Left forelimb (tissue), 1 donor: ENCODE measurements around the gene CTNS.

ENCODE experiments used
- DNase-seq: peaks from one replicate; pipeline ENCODE4 v3.0.0-alpha.2; 2018; ENCODE audit warnings: low spot score

CTNS gene

GRCh38 chr17:3636154-3636907 is at the start of gene CTNS, which contains the start of gene SHPK:
Gene CTNS (plus strand): TSS chr17:3636760. CDS start chr17:3640207, 3,447 bp downstream.
Gene SHPK (minus strand): TSS chr17:3636250. CDS start chr17:3636219, 31 bp downstream.
- DNase-seq = peak; percentile 96

GRCh38 chr17:3589784-3590183 is 46.8 kb upstream of the CTNS start:
- DNase-seq = no peak

DNA sequence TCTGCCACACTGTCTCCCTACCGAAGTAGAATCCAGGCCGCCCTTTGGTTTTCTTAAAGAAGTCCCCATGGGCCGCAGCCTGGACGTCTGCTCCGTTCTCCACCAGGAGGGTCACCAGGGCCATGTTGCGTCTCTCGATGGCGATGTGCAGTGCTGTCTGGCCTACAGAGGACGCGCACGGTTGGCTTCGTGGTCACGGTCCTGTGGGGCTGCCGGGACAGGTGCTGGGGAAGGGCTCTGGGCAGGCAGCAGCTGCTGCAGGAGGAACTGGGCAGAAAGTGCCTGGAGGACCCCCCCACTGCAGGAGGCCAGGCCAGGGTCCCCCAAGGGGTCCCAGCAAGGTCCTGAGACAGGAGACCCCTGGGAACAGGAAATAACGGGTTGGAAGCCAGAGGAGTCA is 46.3 kb upstream of the CTNS start:
- DNase-seq = no peak

DNA sequence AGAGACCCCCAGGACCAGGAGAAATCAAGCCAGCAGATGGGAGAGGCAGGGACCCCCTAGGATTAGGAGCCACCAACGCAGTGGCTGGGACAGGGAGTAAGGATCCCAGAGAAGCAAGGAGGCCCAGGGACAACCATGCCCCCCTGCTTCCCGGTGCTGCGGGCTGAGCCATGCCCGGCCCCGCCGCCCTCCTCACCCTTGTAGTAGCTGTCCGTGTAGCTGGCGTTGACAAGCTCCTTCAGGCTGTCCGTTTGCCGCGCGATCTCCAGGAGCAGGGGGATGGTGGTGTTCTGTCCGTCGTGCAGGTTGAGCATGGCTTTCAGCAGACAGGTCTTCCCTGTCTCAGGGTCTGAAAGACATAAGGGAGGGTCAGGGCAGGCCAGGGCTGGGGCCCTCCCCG is 45.8 kb upstream of the CTNS start:
- no peak for DNase-seq

DNA sequence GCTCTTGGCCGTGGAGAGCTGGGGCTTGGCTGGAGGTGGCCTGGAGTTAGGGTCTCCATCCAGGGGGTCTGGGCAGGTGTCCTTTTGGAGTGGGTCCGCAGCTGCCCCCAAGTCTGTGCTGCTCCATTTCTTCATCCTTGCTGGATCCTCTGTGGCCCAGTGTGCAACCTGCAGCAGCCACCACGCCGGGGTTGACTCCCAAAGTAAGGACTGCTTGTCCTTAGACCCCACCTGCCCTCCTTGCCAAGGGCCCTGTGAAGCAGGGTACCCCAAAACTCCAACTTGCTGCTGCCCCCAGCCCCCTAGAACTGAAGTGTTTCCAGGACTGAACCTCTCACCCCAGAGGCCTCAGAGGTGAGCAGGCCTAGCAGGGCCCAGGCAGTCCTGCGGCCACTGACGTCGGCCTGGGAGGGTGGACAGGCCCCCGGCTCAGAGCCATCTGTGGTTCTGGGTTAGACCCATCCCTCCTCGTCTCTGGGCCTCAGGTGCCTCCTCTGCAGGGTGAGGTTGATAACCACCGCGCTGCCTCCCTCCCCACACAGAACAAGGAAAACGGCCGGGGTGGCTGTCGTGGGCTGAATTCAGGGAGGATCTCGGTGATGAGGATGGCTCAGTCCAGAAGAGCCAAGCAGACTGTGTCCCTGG is 44.2 kb upstream of the CTNS start:
- no peak for DNase-seq

- DNase-seq = no peak
Observed at GRCh38 chr17:3593384-3593783, 43.2 kb upstream of the CTNS start.

DNA sequence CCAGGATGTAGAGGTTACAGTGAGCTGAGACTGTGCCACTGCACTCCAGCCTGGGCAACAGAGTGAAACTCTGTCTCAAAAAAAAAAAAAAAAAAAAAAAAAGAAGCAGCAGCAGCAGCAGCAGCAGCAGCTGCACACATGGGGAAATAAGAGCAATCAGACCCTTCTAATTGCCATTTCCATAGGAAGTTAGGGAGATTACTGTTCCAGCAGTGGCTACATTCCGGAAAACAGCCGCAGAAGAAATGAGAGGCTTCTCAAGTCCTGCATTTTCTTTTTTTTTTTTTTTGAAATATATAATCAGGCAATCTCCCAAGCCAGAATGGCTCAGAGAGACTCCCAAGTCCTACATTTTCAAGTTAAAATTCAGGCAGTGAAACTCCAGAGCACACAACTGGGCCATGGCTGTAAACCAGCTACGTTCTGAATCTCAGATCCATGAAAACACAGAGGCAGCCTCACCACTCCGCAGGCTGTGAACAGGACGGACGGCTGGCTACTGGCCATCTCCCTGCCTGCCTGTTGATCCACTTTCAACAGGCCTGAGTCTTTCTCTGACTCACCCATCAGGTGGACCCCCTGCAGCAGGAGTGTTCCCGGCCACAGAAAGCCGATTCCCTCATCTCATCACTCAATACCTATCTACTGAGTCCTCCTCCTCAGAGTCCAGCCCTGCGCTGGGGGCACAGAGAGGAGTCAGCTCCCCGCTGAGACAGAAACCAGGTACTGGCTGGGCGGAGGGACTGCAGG is 42.3 kb upstream of the CTNS start:
- DNase-seq = no peak

DNA sequence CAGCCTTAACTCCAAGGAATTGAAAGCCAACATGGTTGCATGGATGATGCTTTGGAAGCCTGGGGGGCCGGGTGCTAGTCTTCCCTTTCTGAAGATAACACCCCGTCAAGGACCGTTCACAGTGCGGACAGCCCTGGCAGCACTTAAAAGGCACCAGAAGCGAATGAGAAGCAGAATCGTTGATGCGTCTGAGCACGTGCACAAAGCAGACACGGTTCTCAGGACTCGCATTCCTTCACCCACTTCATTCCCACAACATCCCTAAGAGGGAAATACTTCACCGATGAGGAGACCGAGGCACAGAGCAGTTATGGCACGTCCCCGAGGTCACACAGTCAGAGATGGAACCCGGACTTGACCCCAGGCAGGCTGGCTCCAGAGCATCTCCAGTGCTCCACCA is 41.6 kb upstream of the CTNS start:
- no peak for DNase-seq

- no peak for DNase-seq
Observed at GRCh38 chr17:3596804-3597464, 39.6 kb upstream of the CTNS start.

- no peak for DNase-seq
Observed at GRCh38 chr17:3598078-3598477, 38.5 kb upstream of the CTNS start.

DNA sequence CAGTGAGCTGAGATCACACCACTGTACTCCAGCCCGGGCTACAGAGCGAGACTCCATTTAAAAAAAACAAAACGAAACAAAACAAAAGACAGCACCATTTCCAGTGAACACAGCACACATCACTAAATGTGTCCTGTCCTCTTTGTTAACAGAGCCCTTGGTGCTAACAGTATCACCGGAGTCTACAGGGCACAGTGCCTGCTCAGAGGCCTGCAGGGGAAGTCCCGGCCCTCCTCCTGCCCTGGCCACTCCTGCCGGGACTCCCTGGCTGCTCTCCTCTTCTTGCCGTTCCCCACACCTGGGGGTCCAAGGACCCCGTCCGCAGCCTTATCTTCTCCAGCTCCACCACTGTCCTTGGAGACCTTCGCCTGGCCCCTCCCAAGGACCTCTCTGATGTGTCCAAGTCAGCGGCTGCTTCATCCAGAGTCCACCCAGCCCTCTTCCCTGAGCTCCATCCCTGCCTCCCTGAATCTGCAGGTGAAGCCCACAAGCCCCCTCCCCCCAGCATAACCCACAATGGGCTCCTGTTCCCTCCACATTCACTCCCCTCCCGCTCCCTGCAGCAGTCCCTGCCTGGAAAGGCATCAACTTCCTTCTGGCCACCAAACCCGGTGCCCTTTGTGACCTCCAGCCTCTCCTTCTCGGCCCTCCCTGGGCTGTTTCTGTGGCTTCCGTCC is 35.9 kb upstream of the CTNS start:
- DNase-seq = no peak

DNA sequence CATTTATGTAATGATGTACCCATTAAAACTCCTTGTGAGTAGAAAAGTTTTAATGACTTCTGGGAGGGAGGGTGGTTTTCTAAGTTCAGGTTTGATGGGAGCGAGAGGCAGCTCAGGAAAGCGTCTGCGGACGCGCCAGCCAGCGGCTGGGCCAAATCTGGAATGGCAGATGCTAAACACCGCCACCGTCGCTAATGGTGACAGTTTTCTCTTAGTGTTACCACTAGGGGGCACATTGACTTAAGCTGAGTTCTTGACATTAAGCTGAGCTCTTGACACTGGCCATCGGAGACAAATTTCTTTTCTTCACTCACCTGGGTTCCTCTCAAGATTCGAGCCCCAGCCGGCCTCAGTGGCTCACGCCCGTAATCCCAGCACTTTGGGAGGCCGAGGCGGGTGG is 34.1 kb upstream of the CTNS start:
- no peak for DNase-seq

- no peak for DNase-seq
Observed at GRCh38 chr17:3603119-3603869, 33.3 kb upstream of the CTNS start.

- no peak for DNase-seq
Observed at GRCh38 chr17:3603870-3604259, 32.7 kb upstream of the CTNS start.

GRCh38 chr17:3609689-3610088 is 26.9 kb upstream of the CTNS start:
- DNase-seq = no peak

GRCh38 chr17:3610523-3610922 is 26.0 kb upstream of the CTNS start:
- DNase-seq = no peak

DNA sequence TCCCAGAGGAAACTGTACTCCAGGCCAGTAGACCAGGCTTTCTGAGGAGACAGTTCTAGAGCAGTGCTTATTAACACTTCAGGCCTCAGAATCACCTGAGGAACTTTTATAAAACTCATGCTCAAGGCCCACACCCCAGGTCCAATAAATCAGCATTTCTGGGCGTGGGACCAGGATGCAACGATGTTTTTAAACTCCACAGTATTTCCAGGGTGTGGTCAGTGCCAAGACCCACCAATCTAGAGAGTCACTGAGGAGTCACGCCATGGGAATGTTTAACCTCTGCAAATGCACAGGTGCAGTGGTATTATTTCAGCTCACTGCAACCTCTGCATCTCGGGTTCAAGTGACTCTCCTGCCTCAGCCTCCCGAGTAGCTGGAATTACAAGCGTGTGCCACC is 23.4 kb upstream of the CTNS start:
- DNase-seq = no peak

GRCh38 chr17:3615160-3615870 is 21.2 kb upstream of the CTNS start:
- DNase-seq = no peak

- no peak for DNase-seq
Observed at GRCh38 chr17:3621146-3621720, 15.3 kb upstream of the CTNS start.

GRCh38 chr17:3622977-3623594 is 13.5 kb upstream of the CTNS start:
- DNase-seq = no peak
